Measurements from ENCODE around the gene ZBTB8OS.
"Not testable (repeated sequence)": the region's sequence is repeated elsewhere in the genome, so short reads cannot be mapped to it uniquely, and the experiment has no call there.

The ZBTB8OS gene

GRCh38 chr1:32650248-32650751, at the start of gene ZBTB8OS:
ZBTB8OS (minus strand) TSS chr1:32650550; CDS start chr1:32650529, 21 bp downstream.
- peak; percentile 78 for DNase-seq (ENCODE audit: extremely low read depth, insufficient read length)
- Histone ChIP-seq H3K27me3 (replicated peaks; ENCODE audit: control insufficient read depth, insufficient read depth, low read length) (no peaks in the 10 kb centered on the region), H3K4me3 (replicated peaks; ENCODE audit: low read depth, low read length) (peak within 1 kb of the TSS; percentile 87), H3K36me3 (ENCODE audit: control insufficient read depth, insufficient read depth, low read length) (peaks cover 6% of the 10 kb centered on the region)
- TF ChIP-seq, protein P1, sequence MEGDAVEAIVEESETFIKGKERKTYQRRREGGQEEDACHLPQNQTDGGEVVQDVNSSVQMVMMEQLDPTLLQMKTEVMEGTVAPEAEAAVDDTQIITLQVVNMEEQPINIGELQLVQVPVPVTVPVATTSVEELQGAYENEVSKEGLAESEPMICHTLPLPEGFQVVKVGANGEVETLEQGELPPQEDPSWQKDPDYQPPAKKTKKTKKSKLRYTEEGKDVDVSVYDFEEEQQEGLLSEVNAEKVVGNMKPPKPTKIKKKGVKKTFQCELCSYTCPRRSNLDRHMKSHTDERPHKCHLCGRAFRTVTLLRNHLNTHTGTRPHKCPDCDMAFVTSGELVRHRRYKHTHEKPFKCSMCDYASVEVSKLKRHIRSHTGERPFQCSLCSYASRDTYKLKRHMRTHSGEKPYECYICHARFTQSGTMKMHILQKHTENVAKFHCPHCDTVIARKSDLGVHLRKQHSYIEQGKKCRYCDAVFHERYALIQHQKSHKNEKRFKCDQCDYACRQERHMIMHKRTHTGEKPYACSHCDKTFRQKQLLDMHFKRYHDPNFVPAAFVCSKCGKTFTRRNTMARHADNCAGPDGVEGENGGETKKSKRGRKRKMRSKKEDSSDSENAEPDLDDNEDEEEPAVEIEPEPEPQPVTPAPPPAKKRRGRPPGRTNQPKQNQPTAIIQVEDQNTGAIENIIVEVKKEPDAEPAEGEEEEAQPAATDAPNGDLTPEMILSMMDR (IDR thresholded peaks at IDR 0.05; ENCODE audit: insufficient read depth, low read length, poor library complexity, severe bottlenecking) = no peak

- H3K4me3 ChIP-seq (replicated peaks; ENCODE audit: low read depth, low read length); H3K27me3 ChIP-seq (replicated peaks; ENCODE audit: control insufficient read depth, insufficient read depth, low read length); DNase-seq (ENCODE audit: extremely low read depth, insufficient read length); H3K36me3 ChIP-seq (ENCODE audit: control insufficient read depth, insufficient read depth, low read length): not testable (repeated sequence)
These were observed 46.6 kb upstream of the ZBTB8OS start for GRCh38 chr1:32696996-32697395.

- Histone ChIP-seq H3K27me3 (replicated peaks; ENCODE audit: control insufficient read depth, insufficient read depth, low read length) (no peaks in the 10 kb centered on the region), H3K4me3 (replicated peaks; ENCODE audit: low read depth, low read length) (no peak overlapping the region), H3K36me3 (ENCODE audit: control insufficient read depth, insufficient read depth, low read length) (no peaks in the 10 kb centered on the region)
- TF ChIP-seq, protein P1 (IDR thresholded peaks at IDR 0.05; ENCODE audit: insufficient read depth, low read length, poor library complexity, severe bottlenecking) = no peak
- DNase-seq (ENCODE audit: extremely low read depth, insufficient read length) = no peak
These were observed 45.7 kb upstream of the ZBTB8OS start for GRCh38 chr1:32696041-32696440.

- TF ChIP-seq, protein P1 (IDR thresholded peaks at IDR 0.05; ENCODE audit: insufficient read depth, low read length, poor library complexity, severe bottlenecking) = no peak
- no peaks in the 10 kb centered on the region for H3K27me3 ChIP-seq (replicated peaks; ENCODE audit: control insufficient read depth, insufficient read depth, low read length)
- no peak for DNase-seq (ENCODE audit: extremely low read depth, insufficient read length)
- H3K36me3 ChIP-seq (ENCODE audit: control insufficient read depth, insufficient read depth, low read length) = no peaks in the 10 kb centered on the region
- no peak overlapping the region for H3K4me3 ChIP-seq (replicated peaks; ENCODE audit: low read depth, low read length)
These were observed 45.0 kb upstream of the ZBTB8OS start for GRCh38 chr1:32695098-32695904.

GRCh38 chr1:32693455-32694174, 43.3 kb upstream of the ZBTB8OS start:
- Histone ChIP-seq H3K36me3 (ENCODE audit: control insufficient read depth, insufficient read depth, low read length) (no peaks in the 10 kb centered on the region), H3K27me3 (replicated peaks; ENCODE audit: control insufficient read depth, insufficient read depth, low read length) (no peaks in the 10 kb centered on the region), H3K4me3 (replicated peaks; ENCODE audit: low read depth, low read length) (no peak overlapping the region)
- TF ChIP-seq, protein P1 (IDR thresholded peaks at IDR 0.05; ENCODE audit: insufficient read depth, low read length, poor library complexity, severe bottlenecking) = no peak
- DNase-seq (ENCODE audit: extremely low read depth, insufficient read length) = no peak

GRCh38 chr1:32686387-32686786, 36.0 kb upstream of the ZBTB8OS start:
- TF ChIP-seq, protein P1 (IDR thresholded peaks at IDR 0.05; ENCODE audit: insufficient read depth, low read length, poor library complexity, severe bottlenecking) = no peak
- peaks cover 13% of the 10 kb centered on the region for H3K36me3 ChIP-seq (ENCODE audit: control insufficient read depth, insufficient read depth, low read length)
- no peak overlapping the region for H3K4me3 ChIP-seq (replicated peaks; ENCODE audit: low read depth, low read length)
- no peak for DNase-seq (ENCODE audit: extremely low read depth, insufficient read length)
- H3K27me3 ChIP-seq (replicated peaks; ENCODE audit: control insufficient read depth, insufficient read depth, low read length) = no peaks in the 10 kb centered on the region
